ENCODE results near the gene ADAM22. TPM values are rescaled to one million over a fixed set of nuclear protein-coding genes. Genes with fewer than 3 reads are reported as not detected.

The ADAM22 gene
- total RNA-seq, 1 donor from 2014 or later: 1.8 TPM

DNA sequence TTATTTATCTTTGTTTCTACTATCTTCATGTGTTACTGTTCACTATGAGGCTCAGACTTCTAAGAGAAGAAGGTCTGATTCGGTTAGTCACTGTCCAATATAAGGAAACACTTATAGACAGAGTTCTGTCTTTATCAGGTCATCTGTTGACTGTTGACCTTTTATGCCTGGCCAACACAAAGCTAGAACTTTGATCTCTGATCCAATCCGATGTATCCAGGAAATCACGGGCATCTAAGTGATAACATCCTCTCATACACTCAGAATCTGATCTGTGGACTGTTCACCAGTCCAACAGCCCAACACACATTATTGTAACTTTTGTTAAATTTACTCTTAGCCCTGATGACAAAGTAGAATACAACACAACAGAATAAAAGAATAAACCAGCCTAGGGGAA is 171.2 kb downstream of the ADAM22 start:
- DNase-seq (ENCODE audit: low spot score): no peak

DNA sequence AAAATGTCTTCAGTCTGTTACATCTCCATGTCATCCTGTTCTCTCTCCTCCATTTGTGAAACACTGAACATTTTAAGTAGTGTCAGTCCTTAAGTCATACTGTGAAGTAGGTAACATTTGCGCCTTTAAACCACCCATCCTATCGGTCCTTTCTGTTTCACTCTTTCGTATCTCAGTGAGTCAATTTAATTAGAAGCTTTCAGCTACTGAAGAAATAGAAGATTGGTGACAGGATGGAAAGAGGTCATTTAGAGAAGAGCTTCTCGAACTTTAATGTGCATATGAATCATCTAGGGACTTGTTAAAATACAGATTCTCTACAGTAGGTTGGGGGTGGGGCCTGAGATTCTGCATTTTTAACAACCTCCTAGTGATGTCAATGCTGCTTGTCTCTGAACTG is 172.4 kb downstream of the ADAM22 start:
- no peak for DNase-seq (ENCODE audit: low spot score)

GRCh38 chr7:88109612-88110011 is 175.6 kb downstream of the ADAM22 start:
- DNase-seq (ENCODE audit: low spot score): no peak

- no peak for DNase-seq (ENCODE audit: low spot score)
Observed at GRCh38 chr7:88111140-88111743, 177.2 kb downstream of the ADAM22 start.

DNA sequence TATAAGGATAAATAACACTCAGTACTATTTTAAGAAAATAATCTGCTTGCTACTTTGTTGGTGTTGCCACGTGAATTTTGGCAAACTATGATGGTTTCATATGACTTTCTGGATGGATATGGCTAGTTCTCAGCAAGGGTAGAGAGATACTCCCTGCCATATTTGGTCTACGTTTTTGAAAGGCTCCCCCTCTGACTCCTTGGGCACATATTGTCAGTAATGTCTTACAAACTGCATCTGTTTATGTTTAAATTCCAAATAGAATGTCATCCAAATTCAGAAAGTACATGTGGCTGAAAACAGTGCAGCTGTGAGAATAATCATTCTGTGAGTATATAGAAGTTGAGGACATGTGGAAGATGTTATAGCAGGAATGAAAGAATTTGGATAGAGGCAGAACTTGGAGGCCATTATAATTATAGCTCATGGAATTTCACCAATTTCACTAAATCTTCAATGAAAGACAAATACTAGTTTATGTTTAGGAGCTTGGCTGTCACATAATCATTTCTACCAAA is 178.0 kb downstream of the ADAM22 start:
- no peak for DNase-seq (ENCODE audit: low spot score)

DNA sequence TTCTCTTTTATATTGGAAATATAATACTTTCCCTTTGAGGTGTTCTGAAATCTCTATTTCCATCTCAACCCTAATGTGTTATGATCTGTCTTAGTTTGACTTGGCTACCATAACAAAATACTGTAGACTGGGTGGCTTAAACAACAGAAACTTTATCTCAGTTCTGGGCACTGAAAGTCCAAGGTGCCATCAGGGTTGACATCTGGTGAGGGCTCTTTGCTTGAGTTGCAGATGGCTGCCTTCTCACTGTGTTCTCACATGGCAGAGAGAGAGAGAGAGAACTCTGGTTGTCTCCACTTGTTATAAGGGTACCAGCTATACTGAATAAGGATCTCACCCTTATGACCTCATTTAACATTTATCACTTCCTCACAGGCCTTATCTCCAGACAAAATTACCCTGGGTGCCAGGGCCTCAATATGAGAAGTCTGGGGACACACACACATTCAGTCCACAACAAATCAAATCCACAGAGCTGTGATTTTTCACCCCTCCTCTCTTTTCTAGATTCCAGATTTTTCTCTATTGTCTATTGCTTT is 181.3 kb downstream of the ADAM22 start:
- DNase-seq (ENCODE audit: low spot score): no peak

DNA sequence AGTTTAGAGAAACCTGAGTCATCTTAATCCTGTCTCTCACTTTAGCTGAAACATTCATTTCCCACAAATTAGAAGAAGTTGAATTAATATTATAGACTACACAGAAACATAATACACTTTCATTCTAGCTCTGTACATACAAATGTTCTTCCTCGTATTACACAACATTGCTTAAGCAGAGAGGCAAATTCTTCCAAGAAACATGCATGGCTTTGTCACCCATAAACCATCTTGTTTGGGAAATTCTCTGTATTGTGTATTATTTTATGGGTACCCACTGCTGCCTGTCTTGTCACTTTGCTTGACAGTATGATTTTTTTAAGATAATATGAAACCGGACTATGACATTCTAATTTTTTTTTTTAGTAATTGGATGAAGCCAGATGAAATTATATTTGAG is 181.8 kb downstream of the ADAM22 start:
- no peak for DNase-seq (ENCODE audit: low spot score)

DNA sequence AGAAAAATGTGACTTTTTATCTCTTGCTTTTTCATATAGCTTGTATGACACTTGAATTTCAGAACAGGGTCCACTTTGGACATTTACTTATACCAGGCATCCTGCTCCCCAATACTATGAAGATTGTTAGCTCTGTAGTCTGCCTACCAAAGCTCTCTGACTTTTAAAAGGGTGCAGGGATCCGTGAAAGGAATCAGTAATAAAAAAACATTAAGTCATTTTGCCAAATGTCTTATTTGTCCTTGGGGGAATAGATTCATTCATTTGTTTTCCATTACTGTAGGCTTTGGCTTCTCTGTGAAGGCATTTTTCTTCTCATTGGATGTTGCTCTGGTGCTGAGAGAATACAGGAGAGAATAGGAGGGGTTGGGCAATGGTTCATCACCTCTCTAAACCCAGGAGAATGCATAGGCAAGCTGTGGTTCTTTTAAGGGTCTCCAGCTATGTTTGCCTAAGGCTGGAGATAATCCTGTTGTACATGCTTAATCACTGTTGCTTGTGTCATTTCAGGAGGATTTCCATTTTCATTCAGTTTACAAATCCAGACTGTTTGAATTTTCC is 182.3 kb downstream of the ADAM22 start:
- no peak for DNase-seq (ENCODE audit: low spot score)

- no peak for DNase-seq (ENCODE audit: low spot score)
Observed at GRCh38 chr7:88117325-88117724, 183.3 kb downstream of the ADAM22 start.

DNA sequence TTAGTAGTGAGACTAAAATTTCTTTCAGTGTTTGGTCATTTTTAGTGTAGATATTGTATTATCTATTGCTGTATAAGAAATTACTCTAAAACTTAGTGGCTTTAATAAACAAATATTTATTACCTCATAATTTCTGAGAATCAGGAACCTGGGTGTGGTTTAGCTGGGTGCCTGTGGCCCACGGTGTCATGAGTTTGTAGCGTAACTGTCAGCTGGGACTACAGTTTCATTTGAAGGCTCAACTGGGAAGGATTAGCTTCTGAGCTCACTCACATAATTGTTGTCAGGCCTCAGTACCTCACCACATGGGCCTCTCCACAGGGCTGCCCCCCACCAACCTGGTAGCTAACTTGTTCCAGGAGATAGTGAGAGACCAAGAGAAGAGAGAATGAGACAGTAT is 187.3 kb downstream of the ADAM22 start:
- DNase-seq (ENCODE audit: low spot score): no peak

- DNase-seq (ENCODE audit: low spot score): no peak
Observed at GRCh38 chr7:88127637-88128290, 193.7 kb downstream of the ADAM22 start.

DNA sequence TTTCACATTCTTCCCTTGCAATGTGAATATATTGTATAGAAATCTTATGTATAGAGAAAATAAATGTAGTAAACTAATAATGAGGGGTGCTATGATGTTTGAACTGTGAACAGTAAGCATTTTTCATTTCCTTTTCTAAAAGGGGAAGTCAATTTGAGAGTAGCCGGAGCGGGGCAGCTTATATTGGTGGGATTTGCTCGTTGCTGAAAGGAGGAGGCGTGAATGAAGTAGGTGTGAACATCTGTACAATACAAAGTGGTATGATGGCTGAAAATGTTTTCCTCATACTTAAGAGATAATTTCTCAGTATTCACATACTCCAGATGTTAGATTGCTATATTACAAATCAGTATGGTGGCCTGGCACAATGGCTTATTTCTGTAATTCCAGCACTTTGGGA is 198.7 kb downstream of the ADAM22 start:
- DNase-seq (ENCODE audit: low spot score): no peak

DNA sequence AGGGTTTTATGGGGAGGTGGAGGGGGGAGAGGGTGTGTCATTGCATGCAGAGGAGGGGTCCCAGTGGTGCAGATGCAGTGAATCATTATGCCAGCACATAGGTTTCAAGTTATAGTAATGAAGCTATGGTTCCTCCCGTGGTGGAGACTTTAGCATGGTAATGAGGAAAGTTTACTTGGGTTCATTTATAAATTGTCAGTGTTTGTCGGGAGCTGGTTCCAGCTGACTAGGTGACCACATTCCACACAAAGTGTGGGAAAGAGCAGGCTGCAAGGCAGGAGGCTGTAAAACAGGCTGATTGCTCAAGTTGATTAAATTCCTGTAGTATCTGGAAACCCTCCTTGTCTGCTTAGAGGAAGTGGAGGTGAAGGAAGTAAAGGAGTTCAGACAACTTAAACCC is 206.9 kb downstream of the ADAM22 start:
- DNase-seq (ENCODE audit: low spot score): no peak

GRCh38 chr7:88141479-88141878 is 207.4 kb downstream of the ADAM22 start:
- no peak for DNase-seq (ENCODE audit: low spot score)

- DNase-seq (ENCODE audit: low spot score): no peak
Observed at GRCh38 chr7:88141953-88142352, 207.9 kb downstream of the ADAM22 start.

DNA sequence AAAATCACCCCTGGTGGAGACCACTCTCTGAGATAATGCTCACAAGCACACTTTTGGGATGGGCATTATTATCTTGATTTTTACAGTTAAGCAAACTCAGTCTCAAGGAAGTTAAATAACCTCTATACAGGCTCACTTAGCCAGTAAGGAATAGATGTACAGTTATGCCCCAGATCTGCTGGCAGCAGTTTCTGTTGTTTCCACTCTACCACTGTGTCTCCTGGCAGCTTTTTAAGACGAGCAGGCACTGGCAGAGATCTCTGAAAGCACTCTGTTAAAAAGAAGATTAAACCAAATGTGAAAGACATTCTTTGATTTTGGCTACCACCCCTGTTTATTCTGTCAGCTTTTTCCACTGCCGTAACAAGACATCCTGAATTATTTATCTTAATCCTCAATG is 212.6 kb downstream of the ADAM22 start:
- DNase-seq (ENCODE audit: low spot score): no peak

GRCh38 chr7:88147341-88147740 is 213.3 kb downstream of the ADAM22 start:
- DNase-seq (ENCODE audit: low spot score): no peak

DNA sequence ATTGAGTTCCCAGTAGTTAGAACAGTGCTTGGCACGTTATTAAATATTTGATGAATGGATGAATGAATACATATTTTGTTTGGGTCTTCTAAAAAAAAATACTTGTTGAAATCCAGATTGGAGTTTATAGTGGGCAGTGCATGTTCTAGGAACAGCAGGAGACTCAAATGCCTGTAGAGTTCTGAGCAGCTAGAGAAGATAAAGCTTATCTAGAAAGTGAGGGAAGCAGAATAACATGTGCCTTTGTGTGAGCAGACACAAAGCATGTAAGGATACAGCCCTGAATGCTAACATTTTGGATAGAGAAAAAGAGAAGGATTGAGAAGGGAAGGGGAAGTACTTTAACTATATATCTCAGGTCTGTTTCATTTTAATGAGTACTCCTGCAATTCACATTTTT is 213.9 kb downstream of the ADAM22 start:
- DNase-seq (ENCODE audit: low spot score): no peak

GRCh38 chr7:88150033-88150432 is 216.0 kb downstream of the ADAM22 start:
- no peak for DNase-seq (ENCODE audit: low spot score)

- DNase-seq (ENCODE audit: low spot score): no peak
Observed at GRCh38 chr7:88151119-88151790, 217.2 kb downstream of the ADAM22 start.

- DNase-seq (ENCODE audit: low spot score): no peak
Observed at GRCh38 chr7:88153378-88153777, 219.3 kb downstream of the ADAM22 start.

GRCh38 chr7:88155756-88156155 is 221.7 kb downstream of the ADAM22 start:
- DNase-seq (ENCODE audit: low spot score): no peak

GRCh38 chr7:88156356-88156755 is 222.3 kb downstream of the ADAM22 start:
- DNase-seq (ENCODE audit: low spot score): no peak
